HEK293 (cell line): ENCODE measurements around the gene SP7.

Experiments used
- ZNF585B ChIP-seq: fragments of 450-650 bp; formaldehyde crosslinking; IDR thresholded peaks from 2 replicates; pipeline ENCODE4 v1.5.1; 2016; ENCODE audit warnings: missing biosample characterization, missing genetic modification characterization
- ZNF701 ChIP-seq: fragments of 450-650 bp; formaldehyde crosslinking; IDR thresholded peaks from 2 replicates; pipeline ENCODE4 v1.5.1; 2016; ENCODE audit warnings: missing biosample characterization, missing genetic modification characterization
- ZNF76 ChIP-seq: fragments of 450-650 bp; formaldehyde crosslinking; IDR thresholded peaks from 2 replicates; pipeline ENCODE4; 2016; ENCODE audit warnings: low read depth, missing biosample characterization, missing genetic modification characterization, borderline replicate concordance
- TF ChIP-seq, protein P1 (sequence below): fragments of 450-650 bp; formaldehyde crosslinking; IDR thresholded peaks from 2 replicates; pipeline ENCODE4 v1.5.1; 2016; ENCODE audit warnings: missing biosample characterization, missing genetic modification characterization
- TF ChIP-seq, protein P2 (sequence below): fragments of 450-650 bp; formaldehyde crosslinking; IDR thresholded peaks from 2 replicates; pipeline ENCODE4 v1.5.1; 2016; ENCODE audit warnings: missing biosample characterization, missing genetic modification characterization
- TF ChIP-seq, protein P3 (sequence below): fragments of 450-650 bp; formaldehyde crosslinking; IDR thresholded peaks from 2 replicates; pipeline ENCODE4 v1.5.1; 2016; ENCODE audit warnings: missing biosample characterization, missing genetic modification characterization, low read depth

DNA sequence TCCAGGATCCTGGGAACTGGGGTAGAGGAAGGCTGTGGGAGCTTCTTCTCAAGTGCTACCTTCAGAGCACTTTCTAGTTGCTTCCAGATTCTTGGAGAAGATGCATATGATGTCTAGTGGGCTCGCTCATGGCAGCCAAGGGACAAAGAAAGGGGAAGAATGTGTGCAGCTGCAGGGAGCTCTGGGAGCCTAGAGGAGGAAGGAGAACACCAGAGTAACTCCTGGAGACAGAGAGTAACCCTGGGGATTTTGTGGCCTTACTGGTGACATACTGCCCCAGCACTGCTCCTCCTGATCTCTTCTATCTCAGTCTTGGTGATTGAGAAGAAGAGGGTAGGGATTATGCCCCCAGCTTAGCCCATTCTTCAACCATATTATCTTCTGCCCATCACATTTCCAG, 10.3 kb upstream of the SP7 start:
- TF ChIP-seq, protein P1, sequence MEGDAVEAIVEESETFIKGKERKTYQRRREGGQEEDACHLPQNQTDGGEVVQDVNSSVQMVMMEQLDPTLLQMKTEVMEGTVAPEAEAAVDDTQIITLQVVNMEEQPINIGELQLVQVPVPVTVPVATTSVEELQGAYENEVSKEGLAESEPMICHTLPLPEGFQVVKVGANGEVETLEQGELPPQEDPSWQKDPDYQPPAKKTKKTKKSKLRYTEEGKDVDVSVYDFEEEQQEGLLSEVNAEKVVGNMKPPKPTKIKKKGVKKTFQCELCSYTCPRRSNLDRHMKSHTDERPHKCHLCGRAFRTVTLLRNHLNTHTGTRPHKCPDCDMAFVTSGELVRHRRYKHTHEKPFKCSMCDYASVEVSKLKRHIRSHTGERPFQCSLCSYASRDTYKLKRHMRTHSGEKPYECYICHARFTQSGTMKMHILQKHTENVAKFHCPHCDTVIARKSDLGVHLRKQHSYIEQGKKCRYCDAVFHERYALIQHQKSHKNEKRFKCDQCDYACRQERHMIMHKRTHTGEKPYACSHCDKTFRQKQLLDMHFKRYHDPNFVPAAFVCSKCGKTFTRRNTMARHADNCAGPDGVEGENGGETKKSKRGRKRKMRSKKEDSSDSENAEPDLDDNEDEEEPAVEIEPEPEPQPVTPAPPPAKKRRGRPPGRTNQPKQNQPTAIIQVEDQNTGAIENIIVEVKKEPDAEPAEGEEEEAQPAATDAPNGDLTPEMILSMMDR (tag by site-specific recombination) = no peak
- TF ChIP-seq, protein P2, sequence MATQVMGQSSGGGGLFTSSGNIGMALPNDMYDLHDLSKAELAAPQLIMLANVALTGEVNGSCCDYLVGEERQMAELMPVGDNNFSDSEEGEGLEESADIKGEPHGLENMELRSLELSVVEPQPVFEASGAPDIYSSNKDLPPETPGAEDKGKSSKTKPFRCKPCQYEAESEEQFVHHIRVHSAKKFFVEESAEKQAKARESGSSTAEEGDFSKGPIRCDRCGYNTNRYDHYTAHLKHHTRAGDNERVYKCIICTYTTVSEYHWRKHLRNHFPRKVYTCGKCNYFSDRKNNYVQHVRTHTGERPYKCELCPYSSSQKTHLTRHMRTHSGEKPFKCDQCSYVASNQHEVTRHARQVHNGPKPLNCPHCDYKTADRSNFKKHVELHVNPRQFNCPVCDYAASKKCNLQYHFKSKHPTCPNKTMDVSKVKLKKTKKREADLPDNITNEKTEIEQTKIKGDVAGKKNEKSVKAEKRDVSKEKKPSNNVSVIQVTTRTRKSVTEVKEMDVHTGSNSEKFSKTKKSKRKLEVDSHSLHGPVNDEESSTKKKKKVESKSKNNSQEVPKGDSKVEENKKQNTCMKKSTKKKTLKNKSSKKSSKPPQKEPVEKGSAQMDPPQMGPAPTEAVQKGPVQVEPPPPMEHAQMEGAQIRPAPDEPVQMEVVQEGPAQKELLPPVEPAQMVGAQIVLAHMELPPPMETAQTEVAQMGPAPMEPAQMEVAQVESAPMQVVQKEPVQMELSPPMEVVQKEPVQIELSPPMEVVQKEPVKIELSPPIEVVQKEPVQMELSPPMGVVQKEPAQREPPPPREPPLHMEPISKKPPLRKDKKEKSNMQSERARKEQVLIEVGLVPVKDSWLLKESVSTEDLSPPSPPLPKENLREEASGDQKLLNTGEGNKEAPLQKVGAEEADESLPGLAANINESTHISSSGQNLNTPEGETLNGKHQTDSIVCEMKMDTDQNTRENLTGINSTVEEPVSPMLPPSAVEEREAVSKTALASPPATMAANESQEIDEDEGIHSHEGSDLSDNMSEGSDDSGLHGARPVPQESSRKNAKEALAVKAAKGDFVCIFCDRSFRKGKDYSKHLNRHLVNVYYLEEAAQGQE = no peak
- TF ChIP-seq ZNF585B (tag by site-specific recombination) (no peak), ZNF701 (tag by site-specific recombination) (no peak), ZNF76 (tag by site-specific recombination) (no peak)
- TF ChIP-seq, protein P3, sequence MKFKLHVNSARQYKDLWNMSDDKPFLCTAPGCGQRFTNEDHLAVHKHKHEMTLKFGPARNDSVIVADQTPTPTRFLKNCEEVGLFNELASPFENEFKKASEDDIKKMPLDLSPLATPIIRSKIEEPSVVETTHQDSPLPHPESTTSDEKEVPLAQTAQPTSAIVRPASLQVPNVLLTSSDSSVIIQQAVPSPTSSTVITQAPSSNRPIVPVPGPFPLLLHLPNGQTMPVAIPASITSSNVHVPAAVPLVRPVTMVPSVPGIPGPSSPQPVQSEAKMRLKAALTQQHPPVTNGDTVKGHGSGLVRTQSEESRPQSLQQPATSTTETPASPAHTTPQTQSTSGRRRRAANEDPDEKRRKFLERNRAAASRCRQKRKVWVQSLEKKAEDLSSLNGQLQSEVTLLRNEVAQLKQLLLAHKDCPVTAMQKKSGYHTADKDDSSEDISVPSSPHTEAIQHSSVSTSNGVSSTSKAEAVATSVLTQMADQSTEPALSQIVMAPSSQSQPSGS (tag by site-specific recombination) = no peak
